Heart right ventricle (tissue), 16 donors: ENCODE results near the gene HMGB2. TPM values are rescaled to one million over a fixed set of nuclear protein-coding genes. Genes with fewer than 3 reads are reported as not detected.

Experiments
- ATAC-seq, 8 donors: fragments of 200-7000 bp; cut with Tn5 transposase; one replicate each; pipeline ENCODE4 v1.9.1; 2020; ENCODE audit warnings: mild to moderate bottlenecking in 8 of 8, moderate library complexity in 8 of 8, moderate number of reproducible peaks in 1 of 8
- DNase-seq, 2 donors: peaks; one replicate each; pipeline ENCODE4 v3.0.0-alpha.2; 2020
- H3K27ac ChIP-seq, 10 donors: fragments of 200-600 bp; sonication (generic) in 2 of 10; one replicate each; pipeline versions ENCODE4 v1.5.0 to v1.8.0; 2020 to 2022; ENCODE audit warnings: mild to moderate bottlenecking in 3 of 10
- H3K27me3 ChIP-seq, 7 donors: fragments of 200-600 bp; one replicate each; pipeline ENCODE4 v1.8.0; 2021 to 2022; ENCODE audit warnings: mild to moderate bottlenecking in 2 of 7
- H3K36me3 ChIP-seq, 9 donors: fragments of 200-600 bp; sonication (generic) in 1 of 9; one replicate each; pipeline versions ENCODE4 v1.5.0 to v1.8.0; 2020 to 2022; ENCODE audit warnings: mild to moderate bottlenecking in 2 of 9
- H3K4me1 ChIP-seq, 9 donors: fragments of 200-600 bp; sonication (generic) in 1 of 9; one replicate each; pipeline versions ENCODE4 v1.5.0 to v1.8.0; 2020 to 2022; ENCODE audit warnings: mild to moderate bottlenecking in 4 of 9
- H3K4me3 ChIP-seq, 10 donors: fragments of 200-600 bp; sonication (generic) in 2 of 10; one replicate each; pipeline versions ENCODE4 v1.5.0 to v1.8.0; 2020 to 2022; ENCODE audit warnings: mild to moderate bottlenecking in 7 of 10, moderate library complexity in 2 of 10
- H3K9me3 ChIP-seq, 11 donors: fragments of 200-600 bp in 10 of 11; sonication (generic) in 2 of 11; one replicate each; pipeline versions ENCODE4 v1.5.0 to v1.8.0; 2013 to 2022; ENCODE audit warnings: mild to moderate bottlenecking in 2 of 11, control low read depth in 1 of 11, moderate library complexity in 1 of 11
- WGBS, 2 donors: extraction: QIAGEN DNeasy Blood & Tissue Kit; methylation state at CpG; one replicate each; pipeline ENCODE4 v1.1.7; 2013; ENCODE audit warnings: inconsistent platforms in 1 of 2; 5-methylcytosine and 5-hydroxymethylcytosine counted together
- intact Hi-C, 10 donors: fragments of 100-400 bp; cut with DNase I; formaldehyde crosslinking; loops; one replicate each; pipeline versions ENCODE4 v1.11.1 to v1.14.2; 2022
- polyA plus RNA-seq, 2 donors: library from polyadenylated mRNA; stranded (reverse); fragments of 200-250 nt; gene quantifications; one replicate each; pipeline ENCODE4 v1.2.3, GENCODE V29; 2013
- total RNA-seq, 10 donors: library from RNA; stranded (reverse); fragmentation: NEBNext Ultra II Directional in 3 of 10; extraction: Animal tissue kit (Norgen Biotek cat#: 25700) in 3 of 10; gene quantifications; one replicate each; pipeline versions ENCODE4 v1.2.1 to v1.2.4, GENCODE V29; 2021 to 2023
- TF ChIP-seq, protein P1 (sequence below), 9 donors: fragments of 200-600 bp; sonication (generic) in 2 of 9; IDR thresholded peaks; one replicate each; pipeline versions ENCODE4 v1.5.0 to v1.8.0; 2021 to 2022; ENCODE audit warnings: antibody characterized with exemption in 9 of 9, mild to moderate bottlenecking in 5 of 9, moderate library complexity in 1 of 9
- donor health status: Arrhythmogenic right ventricular cardiomyopathy.
- donor health status: ischemic (EF 13 %, LVEDD 7.1; RV severe dilation, severe dysfunction).
- donor health status: healthy with polysubstance abuse.
- donor health status: DM: no; HTN: yes; CAD: no.
- donor health status: DM: no; HTN: no; CAD: no.
- donor health status: ischemic (EF 25% LVEDD 6.9; RV normal size, moderate dysfunction).
- donor health status: ischemic (EF 25% LVEDD 5.7; RV mildly dilated, moderate dysfunction).
- donor health status: healthy.
- donor health status: DM: yes; HTN: yes; CAD: no.
- donor health status: Ischemic cardiomyopathy.
- donor health status: ischemic (EF 35%, LVEDD 5.7; RV mildly dilated, moderate dysfunction).
- donor health status: nonischemic (EF 11% LVEDD 7.7; RV severe dilation, severe dysfunction).
- donor health status: DM: yes; HTN: yes; CAD: no.
- donor health status: PGD.
- donor health status: ischemic (EF 29% LVEDD 5.4; RV normal size, mild dysfunction).
- donor health status: nonischemic (EF 23%, LVEDD 6.1; RV moderate dilation, normal function).

The HMGB2 gene
- total and polyA plus RNA-seq, 12 donors = 27.3 to 97.6 (median 49.8) TPM

DNA sequence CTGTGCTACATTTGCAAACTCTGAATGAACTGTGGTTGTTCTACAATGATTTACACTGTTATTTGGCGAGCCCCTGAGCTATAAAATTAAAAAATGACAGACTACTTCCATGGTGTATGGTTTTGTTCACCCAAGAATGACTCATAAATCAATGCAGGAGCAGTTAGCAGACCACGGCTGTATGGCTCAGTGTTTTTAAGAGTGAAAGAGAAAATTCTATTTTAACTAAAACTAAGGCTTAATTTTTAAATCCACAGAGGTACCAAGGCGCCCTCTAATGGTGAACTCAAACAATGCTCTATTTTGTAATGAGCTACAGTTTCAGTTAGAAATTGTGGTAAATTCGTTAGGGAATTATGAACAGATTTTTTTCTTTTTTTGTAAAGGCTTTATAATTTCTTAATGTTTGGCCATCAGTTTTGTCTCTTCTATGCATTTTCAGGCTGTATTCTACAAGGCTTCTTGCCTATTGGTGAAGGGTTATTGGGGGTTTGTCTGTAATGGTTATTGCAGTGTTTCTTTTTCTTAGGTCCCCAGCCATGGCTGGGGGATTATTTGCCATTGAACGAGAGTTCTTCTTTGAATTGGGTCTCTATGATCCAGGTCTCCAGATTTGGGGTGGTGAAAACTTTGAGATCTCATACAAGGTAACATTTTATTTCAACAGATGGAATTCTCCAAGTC lies 32.5 kb downstream of the HMGB2 start:
- DNase-seq (no peak), ATAC-seq (no peak)
- Histone ChIP-seq H3K36me3 (peaks cover 0 to 28% (median 0%) of the 10 kb centered on the region in 9 donors), H3K9me3 (peaks cover 0 to 9% (median 0%) of the 10 kb centered on the region in 11 donors), H3K27me3 (no peaks in the 10 kb centered on the region), H3K4me3 (no peak overlapping the region), H3K27ac (no peak overlapping the region), H3K4me1 (no peaks in the 10 kb centered on the region)
- TF ChIP-seq, protein P1, sequence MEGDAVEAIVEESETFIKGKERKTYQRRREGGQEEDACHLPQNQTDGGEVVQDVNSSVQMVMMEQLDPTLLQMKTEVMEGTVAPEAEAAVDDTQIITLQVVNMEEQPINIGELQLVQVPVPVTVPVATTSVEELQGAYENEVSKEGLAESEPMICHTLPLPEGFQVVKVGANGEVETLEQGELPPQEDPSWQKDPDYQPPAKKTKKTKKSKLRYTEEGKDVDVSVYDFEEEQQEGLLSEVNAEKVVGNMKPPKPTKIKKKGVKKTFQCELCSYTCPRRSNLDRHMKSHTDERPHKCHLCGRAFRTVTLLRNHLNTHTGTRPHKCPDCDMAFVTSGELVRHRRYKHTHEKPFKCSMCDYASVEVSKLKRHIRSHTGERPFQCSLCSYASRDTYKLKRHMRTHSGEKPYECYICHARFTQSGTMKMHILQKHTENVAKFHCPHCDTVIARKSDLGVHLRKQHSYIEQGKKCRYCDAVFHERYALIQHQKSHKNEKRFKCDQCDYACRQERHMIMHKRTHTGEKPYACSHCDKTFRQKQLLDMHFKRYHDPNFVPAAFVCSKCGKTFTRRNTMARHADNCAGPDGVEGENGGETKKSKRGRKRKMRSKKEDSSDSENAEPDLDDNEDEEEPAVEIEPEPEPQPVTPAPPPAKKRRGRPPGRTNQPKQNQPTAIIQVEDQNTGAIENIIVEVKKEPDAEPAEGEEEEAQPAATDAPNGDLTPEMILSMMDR (IDR thresholded peaks at IDR 0.05) = peak; percentile 46 to 81 (median 76)
- intact Hi-C loops = loop anchor here in 3 of 10 donors (2.0 to 5.0 kb wide), 2 partner anchors 289 kb away; no protein-coding TSS in a partner anchor
- WGBS, 2 donors = 49 to 55% methylated on average over 5 of the region's 5 CpGs

DNA sequence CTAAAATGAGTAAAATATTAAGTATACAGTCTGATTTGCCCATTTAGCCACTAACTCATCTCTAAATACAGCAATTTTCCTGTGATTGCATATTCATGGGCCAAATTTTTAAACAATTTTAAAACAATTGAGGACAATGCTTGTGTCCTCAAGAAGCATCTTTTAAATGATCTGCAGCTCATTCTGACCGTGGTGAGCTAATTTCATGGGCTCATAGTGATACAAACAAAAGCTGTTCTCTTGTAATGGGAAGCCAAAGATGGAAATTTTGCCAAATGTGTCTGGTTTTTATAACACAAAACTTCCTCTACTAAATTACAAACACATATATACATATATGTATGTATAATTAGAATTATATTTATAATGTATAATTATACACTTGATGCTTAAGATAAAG lies 39.7 kb downstream of the HMGB2 start:
- Histone ChIP-seq H3K27ac (no peak overlapping the region), H3K4me1 (no peaks in the 10 kb centered on the region), H3K4me3 (no peak overlapping the region), H3K27me3 (no peaks in the 10 kb centered on the region), H3K36me3 (peaks cover 0 to 10% (median 0%) of the 10 kb centered on the region in 9 donors), H3K9me3 (no peaks in the 10 kb centered on the region)
- TF ChIP-seq, protein P1 (IDR thresholded peaks at IDR 0.05) = no peak
- no peak for ATAC-seq
- 82 to 84% methylated on average over 1 of the region's 1 CpG for whole genome bisulfite sequencing, 2 donors
- intact Hi-C loops = no loop called here
- no peak for DNase-seq

DNA sequence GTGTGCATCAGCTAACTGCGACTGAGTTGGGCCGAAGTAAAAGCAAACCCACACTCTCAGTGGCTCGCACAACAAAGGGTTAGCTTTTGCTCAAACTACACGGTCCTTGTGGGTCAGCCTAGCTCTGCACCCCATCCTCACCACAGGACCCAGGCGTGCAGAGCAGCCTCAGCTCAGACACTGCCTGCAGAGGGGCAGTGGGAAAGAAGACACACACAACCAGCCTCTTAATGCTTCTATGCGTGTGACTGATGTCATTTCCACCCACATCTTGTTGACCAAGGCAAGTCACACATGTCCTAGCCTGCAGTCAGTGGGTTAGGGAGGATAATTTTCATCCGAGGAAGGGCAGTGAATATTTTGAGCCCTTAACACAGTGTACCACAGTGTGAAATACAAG lies 40.5 kb downstream of the HMGB2 start:
- Histone ChIP-seq H3K36me3 (peaks cover 0 to 10% (median 0%) of the 10 kb centered on the region in 9 donors), H3K9me3 (no peaks in the 10 kb centered on the region), H3K4me3 (no peak overlapping the region), H3K4me1 (peaks cover 0 to 6% (median 0%) of the 10 kb centered on the region in 9 donors), H3K27ac (no peak overlapping the region), H3K27me3 (no peaks in the 10 kb centered on the region)
- ATAC-seq (no peak), DNase-seq (no peak)
- intact Hi-C loops = no loop called here
- WGBS, 2 donors = 85 to 89% methylated on average over 7 of the region's 7 CpGs
- TF ChIP-seq, protein P1 (IDR thresholded peaks at IDR 0.05) = no peak

DNA sequence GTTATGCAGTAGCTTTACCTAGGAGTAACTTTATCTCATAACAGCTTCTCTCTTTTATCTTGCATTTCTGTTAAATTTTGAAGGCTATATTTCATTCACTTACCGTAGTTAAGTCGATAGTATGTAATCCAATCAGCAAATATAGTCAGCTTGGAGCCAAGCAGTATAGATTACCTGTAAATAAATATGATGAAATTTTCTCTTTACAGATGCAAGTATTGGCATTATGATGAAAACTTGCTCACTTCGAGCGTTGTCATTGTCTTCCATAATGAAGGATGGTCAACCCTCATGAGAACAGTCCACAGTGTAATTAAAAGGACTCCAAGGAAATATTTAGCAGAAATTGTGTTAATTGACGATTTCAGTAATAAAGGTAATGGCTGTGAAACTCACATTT lies 42.3 kb downstream of the HMGB2 start:
- 98% methylated on average over 5 of the region's 5 CpGs for WGBS, 2 donors
- ATAC-seq = no peak
- H3K27ac ChIP-seq = no peak overlapping the region
- TF ChIP-seq, protein P1 (IDR thresholded peaks at IDR 0.05) = no peak
- peaks cover 0 to 3% (median 0%) of the 10 kb centered on the region in 9 donors for H3K36me3 ChIP-seq
- peaks cover 0 to 9% (median 0%) of the 10 kb centered on the region in 9 donors for H3K4me1 ChIP-seq
- no peak for DNase-seq
- H3K4me3 ChIP-seq = no peak overlapping the region
- intact Hi-C loops = no loop called here
- no peaks in the 10 kb centered on the region for H3K27me3 ChIP-seq
- peaks cover 0 to 8% (median 0%) of the 10 kb centered on the region in 11 donors for H3K9me3 ChIP-seq
